ENCODE data around the gene FAM131C.

FAM131C gene, protein sequence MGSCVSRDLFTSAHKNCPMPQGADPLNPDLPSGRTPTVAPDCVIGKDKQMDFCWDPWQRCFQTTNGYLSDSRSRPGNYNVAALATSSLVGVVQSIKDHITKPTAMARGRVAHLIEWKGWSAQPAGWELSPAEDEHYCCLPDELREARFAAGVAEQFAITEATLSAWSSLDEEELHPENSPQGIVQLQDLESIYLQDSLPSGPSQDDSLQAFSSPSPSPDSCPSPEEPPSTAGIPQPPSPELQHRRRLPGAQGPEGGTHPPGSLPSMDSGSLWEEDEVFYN

GRCh38 chr1:16073490-16074119, at the start of gene FAM131C:
TSS of gene FAM131C (minus strand) at chr1:16073651. CDS start at chr1:16073442, 209 bp downstream.
- peak; percentile 61 for TF ChIP-seq CTCF (IDR thresholded peaks at IDR 0.05)

DNA sequence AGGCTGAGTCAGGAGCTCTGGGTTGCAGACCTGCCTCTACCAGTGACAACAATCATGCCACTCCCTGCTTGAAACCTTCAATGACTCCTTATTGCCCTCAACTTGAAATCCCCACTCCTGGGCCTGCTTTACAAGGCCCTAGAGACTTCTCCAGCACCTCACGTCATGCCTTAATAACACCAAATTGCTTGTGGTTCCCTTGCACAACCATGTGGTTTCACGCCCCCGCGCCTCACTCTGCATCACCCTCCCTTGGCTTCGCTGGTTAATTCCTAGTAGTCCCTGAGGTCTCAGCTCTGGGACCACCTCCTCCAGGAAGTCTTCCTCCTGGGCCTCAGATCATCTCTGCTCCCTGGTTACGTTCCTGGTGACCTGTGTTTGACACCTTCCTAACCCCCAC, 49.5 kb upstream of the FAM131C start:
- TF ChIP-seq CTCF (IDR thresholded peaks at IDR 0.05) = no peak

DNA sequence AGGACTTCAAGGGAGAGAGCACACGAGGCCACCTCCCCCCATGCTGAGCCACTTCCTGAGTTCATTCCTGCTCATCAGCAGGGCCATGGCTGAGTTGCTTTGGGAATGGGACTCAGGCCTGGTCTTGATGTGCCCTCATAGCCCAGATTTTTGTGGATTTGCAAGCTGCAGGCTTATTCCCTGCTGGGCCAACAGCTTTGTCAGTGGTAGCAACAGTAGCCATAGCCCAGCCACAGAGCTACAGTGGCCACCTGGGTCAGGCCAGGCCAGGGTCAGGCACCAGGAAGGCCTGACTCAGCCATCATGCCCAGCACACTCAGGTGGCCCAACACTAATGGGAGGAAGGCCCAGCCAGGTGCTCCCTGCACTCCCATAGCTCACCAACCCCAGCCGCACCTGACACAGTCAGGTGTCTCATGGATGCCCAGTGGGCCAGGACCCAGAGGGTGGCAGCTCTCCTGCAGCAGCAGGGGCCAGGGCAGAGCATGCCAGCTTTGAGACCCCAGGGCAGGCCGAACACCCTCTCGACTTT, 49.0 kb upstream of the FAM131C start:
- no peak for TF ChIP-seq CTCF (IDR thresholded peaks at IDR 0.05)

DNA sequence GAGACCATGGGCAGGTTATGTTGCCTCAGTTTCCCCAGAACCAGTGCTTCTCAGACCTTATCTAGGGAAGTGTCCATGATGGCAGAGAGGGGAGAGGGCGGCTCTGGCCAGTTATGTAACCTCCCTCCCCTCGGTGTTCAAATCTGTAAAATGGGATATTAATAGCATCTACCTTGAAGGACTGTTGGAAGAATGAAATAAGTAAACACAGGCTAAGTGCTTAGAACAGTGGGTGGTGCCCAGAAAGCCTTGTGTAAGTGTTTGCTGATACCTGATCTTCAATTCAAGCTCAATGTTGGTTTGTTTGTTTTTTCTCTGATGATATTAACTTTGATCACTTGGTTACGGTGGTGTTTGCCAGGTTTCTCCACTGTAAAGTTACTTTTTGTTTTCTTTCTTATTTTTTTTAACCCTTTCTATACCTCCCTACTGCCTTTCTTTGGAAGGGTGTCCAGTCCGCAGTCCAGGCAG, 47.5 kb upstream of the FAM131C start:
- no peak for TF ChIP-seq CTCF (IDR thresholded peaks at IDR 0.05)

GRCh38 chr1:16120407-16120806, 47.0 kb upstream of the FAM131C start:
- TF ChIP-seq CTCF (IDR thresholded peaks at IDR 0.05) = no peak

- TF ChIP-seq CTCF (IDR thresholded peaks at IDR 0.05) = no peak
These were observed 46.5 kb upstream of the FAM131C start for GRCh38 chr1:16119926-16120325.

DNA sequence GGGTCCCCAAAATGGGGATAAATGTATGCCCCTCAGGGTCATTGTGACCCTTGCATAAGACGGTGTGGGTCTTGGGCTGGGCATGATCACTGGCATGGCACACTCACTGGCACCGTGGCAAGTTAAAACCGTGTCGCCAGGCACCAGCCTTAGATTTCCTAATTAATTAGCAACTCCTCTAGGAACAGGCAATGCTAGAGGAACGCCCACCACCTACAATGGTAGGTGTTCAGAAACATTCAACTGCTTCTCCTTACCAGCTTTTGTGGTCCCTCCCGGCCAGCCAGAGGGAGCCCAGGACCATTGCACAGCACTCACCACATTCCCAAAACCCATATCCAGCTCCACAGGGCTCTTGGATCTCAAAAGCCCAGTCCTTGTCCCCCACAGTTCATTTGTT, 46.1 kb upstream of the FAM131C start:
- no peak for TF ChIP-seq CTCF (IDR thresholded peaks at IDR 0.05)

Measured in LNCAP (cell line).